K562 (cell line): Measurements from ENCODE around the gene ACOX1. TPM values are rescaled to one million over a fixed set of nuclear protein-coding genes. Genes with fewer than 3 reads are reported as not detected.
A peak's percentile ranks its signal among the peaks of the same experiment; 100 is the strongest.

Source experiments
- CBX5 ChIP-seq: IDR thresholded peaks from 2 replicates; pipeline ENCODE4 v1.6.1; 2014; ENCODE audit warnings: low read depth, borderline replicate concordance
- CREM ChIP-seq: IDR thresholded peaks from 2 replicates; pipeline ENCODE4 v1.6.1; 2014; ENCODE audit warnings: antibody characterized with exemption, low read depth
- HNRNPUL1 ChIP-seq: fragments of 200-400 bp; formaldehyde crosslinking; IDR thresholded peaks from 2 replicates; pipeline ENCODE4 v1.6.1; 2017; ENCODE audit warnings: low read length
- LARP7 ChIP-seq: fragments of 450-650 bp; IDR thresholded peaks from 2 replicates; pipeline ENCODE4 v1.6.1; 2016
- PTTG1 ChIP-seq: fragments of 450-650 bp; IDR thresholded peaks from 2 replicates; pipeline ENCODE4 v1.6.1; 2016; ENCODE audit warnings: low read depth, mild to moderate bottlenecking, missing genetic modification characterization, missing compliant biosample characterization
- TAL1 ChIP-seq: fragments of 450-650 bp; IDR thresholded peaks from 2 replicates; pipeline ENCODE4 v1.6.1; 2016; ENCODE audit warnings: mild to moderate bottlenecking
- polyA plus RNA-seq, 8 experiments: library from polyadenylated mRNA; depleted of rRNA in 4 of 8; stranded (reverse) in 5 of 8; unstranded in 3 of 8; fragments of >200 nt; fragmentation: Nextera tagmentation in 2 of 8; fragmentation: Illumina TruSeq in 1 of 8; extraction: Ambion mirVana in 2 of 8; extraction: Trizol in 1 of 8; gene quantifications; 2 replicates each; pipeline versions ENCODE4 v1.2.1 to v1.2.3, GENCODE V29; 2011 to 2014; ENCODE audit warnings: inconsistent platforms in 1 of 8, missing spikeins in 1 of 8
- total RNA-seq, 7 experiments: library from RNA; depleted of rRNA in 6 of 7; stranded (reverse); fragments of >200 nt in 6 of 7; fragmentation: Illumina TruSeq in 2 of 7; extraction: Trizol in 2 of 7; gene quantifications; 2 replicates each; pipeline versions ENCODE4 v1.2.1 to v1.2.3, GENCODE V29; 2011 to 2021; ENCODE audit warnings: low replicate concordance in 1 of 7
- TF ChIP-seq, protein P1 (sequence below): IDR thresholded peaks from 2 replicates; pipeline ENCODE4 v1.6.1; 2011; ENCODE audit warnings: borderline replicate concordance, low read depth, mild to moderate bottlenecking, moderate library complexity, low read length; ENCODE audit not compliant: insufficient read depth, poor library complexity, severe bottlenecking
- TF ChIP-seq, protein P2 (sequence below): sonication (generic); formaldehyde crosslinking; IDR thresholded peaks from 2 replicates; pipeline ENCODE4 v1.8.0; 2022; ENCODE audit warnings: mild to moderate bottlenecking, missing genetic modification reagents
- TF ChIP-seq, protein P3 (sequence below): conservative IDR thresholded peaks from 2 replicates; pipeline ENCODE4 v1.6.1; 2011; ENCODE audit warnings: low read depth, mild to moderate bottlenecking, low read length; ENCODE audit not compliant: control insufficient read depth

The ACOX1 gene
- total and polyA plus RNA-seq, 9 of the 15 experiments (the other 6 are each of a cell fraction or from before 2014, with no cell fraction given) = 7.8 to 24.1 (median 14.5) TPM

DNA sequence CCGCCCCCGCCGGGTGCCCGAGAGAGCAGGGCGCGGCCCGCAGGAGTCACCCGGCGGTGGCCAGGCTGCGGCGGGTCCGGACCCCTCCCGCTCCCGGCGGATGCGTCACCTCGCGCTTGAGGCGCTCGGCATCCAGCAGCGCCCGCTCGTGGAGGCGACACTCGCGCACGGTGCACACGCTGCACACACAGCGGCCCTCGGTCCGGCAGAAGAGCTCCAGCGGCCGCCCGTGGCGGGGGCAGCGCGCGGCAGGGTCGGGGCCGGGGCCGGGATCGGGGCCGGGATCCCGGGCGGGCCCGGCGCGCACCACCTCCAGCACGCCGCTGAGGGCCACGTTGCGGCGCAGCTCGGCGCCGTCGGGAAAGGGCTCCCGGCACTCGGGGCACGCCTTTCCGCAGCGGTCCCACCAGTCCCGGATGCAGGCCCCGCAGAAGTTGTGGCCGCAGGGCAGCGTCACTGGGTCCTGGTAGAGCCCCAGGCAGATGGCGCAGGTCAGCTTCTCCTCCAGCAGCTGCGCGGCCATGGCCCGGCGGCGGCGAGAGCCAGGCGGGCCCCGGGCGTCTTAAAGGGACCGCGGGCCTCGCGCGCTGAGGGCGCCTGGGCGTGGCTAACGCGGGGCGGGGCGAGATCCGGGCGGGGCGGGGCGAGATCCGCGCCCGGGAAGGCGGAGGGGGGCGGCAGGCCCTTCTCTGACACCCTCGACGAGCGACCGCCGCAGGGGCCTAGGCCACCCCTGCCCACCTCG lies 82.4 kb downstream of the ACOX1 start, which contains the start of gene TRIM65 (continued):
- TF ChIP-seq, protein P1, sequence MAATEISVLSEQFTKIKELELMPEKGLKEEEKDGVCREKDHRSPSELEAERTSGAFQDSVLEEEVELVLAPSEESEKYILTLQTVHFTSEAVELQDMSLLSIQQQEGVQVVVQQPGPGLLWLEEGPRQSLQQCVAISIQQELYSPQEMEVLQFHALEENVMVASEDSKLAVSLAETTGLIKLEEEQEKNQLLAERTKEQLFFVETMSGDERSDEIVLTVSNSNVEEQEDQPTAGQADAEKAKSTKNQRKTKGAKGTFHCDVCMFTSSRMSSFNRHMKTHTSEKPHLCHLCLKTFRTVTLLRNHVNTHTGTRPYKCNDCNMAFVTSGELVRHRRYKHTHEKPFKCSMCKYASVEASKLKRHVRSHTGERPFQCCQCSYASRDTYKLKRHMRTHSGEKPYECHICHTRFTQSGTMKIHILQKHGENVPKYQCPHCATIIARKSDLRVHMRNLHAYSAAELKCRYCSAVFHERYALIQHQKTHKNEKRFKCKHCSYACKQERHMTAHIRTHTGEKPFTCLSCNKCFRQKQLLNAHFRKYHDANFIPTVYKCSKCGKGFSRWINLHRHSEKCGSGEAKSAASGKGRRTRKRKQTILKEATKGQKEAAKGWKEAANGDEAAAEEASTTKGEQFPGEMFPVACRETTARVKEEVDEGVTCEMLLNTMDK = peak; percentile 52
- TF ChIP-seq LARP7 = no peak
- peak; percentile 83 for TF ChIP-seq CREM
- TF ChIP-seq, protein P2, sequence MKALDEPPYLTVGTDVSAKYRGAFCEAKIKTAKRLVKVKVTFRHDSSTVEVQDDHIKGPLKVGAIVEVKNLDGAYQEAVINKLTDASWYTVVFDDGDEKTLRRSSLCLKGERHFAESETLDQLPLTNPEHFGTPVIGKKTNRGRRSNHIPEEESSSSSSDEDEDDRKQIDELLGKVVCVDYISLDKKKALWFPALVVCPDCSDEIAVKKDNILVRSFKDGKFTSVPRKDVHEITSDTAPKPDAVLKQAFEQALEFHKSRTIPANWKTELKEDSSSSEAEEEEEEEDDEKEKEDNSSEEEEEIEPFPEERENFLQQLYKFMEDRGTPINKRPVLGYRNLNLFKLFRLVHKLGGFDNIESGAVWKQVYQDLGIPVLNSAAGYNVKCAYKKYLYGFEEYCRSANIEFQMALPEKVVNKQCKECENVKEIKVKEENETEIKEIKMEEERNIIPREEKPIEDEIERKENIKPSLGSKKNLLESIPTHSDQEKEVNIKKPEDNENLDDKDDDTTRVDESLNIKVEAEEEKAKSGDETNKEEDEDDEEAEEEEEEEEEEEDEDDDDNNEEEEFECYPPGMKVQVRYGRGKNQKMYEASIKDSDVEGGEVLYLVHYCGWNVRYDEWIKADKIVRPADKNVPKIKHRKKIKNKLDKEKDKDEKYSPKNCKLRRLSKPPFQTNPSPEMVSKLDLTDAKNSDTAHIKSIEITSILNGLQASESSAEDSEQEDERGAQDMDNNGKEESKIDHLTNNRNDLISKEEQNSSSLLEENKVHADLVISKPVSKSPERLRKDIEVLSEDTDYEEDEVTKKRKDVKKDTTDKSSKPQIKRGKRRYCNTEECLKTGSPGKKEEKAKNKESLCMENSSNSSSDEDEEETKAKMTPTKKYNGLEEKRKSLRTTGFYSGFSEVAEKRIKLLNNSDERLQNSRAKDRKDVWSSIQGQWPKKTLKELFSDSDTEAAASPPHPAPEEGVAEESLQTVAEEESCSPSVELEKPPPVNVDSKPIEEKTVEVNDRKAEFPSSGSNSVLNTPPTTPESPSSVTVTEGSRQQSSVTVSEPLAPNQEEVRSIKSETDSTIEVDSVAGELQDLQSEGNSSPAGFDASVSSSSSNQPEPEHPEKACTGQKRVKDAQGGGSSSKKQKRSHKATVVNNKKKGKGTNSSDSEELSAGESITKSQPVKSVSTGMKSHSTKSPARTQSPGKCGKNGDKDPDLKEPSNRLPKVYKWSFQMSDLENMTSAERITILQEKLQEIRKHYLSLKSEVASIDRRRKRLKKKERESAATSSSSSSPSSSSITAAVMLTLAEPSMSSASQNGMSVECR (CRISPR knock-in tag) = peak; percentile 54; the same call in 1 of the 2 replicates
- TF ChIP-seq, protein P3, sequence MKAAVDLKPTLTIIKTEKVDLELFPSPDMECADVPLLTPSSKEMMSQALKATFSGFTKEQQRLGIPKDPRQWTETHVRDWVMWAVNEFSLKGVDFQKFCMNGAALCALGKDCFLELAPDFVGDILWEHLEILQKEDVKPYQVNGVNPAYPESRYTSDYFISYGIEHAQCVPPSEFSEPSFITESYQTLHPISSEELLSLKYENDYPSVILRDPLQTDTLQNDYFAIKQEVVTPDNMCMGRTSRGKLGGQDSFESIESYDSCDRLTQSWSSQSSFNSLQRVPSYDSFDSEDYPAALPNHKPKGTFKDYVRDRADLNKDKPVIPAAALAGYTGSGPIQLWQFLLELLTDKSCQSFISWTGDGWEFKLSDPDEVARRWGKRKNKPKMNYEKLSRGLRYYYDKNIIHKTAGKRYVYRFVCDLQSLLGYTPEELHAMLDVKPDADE = peak; percentile 22; the same call in 1 of the 2 replicates
- no peak for TF ChIP-seq TAL1
- TF ChIP-seq PTTG1 (tag) = no peak
- no peak for TF ChIP-seq HNRNPUL1
- no peak for TF ChIP-seq CBX5
